Mesendoderm (in vitro differentiated cells): ENCODE results near the gene STK17A.

Experiments
- DNase-seq: peaks from one replicate; pipeline ENCODE4 v3.0.0; 2013
- H2AK5ac ChIP-seq: 2 replicates; pipeline ENCODE4 v1.6.1; 2013; ENCODE audit warnings: low read length, inconsistent platforms
- H2BK120ac ChIP-seq: 2 replicates; pipeline ENCODE4 v1.6.1; 2013; ENCODE audit warnings: low read depth, mild to moderate bottlenecking, low read length, moderate library complexity, mixed read lengths
- H2BK15ac ChIP-seq: replicated peaks from 2 replicates; pipeline ENCODE4 v1.6.1; 2013; ENCODE audit warnings: low read depth, mild to moderate bottlenecking, moderate library complexity
- H2BK5ac ChIP-seq: 2 replicates; pipeline ENCODE4 v1.6.1; 2013; ENCODE audit warnings: low read length, inconsistent platforms
- H3K18ac ChIP-seq: 2 replicates; pipeline ENCODE4 v1.6.1; 2013; ENCODE audit warnings: mild to moderate bottlenecking, low read length, mixed read lengths
- H3K23ac ChIP-seq: one replicate; pipeline ENCODE4 v1.6.1; 2013; ENCODE audit warnings: low read length
- H3K27ac ChIP-seq: 2 replicates; pipeline ENCODE4 v1.5.1; 2013; ENCODE audit warnings: low read depth, mild to moderate bottlenecking, inconsistent platforms, low read length, moderate library complexity
- H3K27me3 ChIP-seq: 2 replicates; pipeline ENCODE4 v1.6.1; 2013; ENCODE audit warnings: low read length, control low read depth, mild to moderate bottlenecking, inconsistent platforms; ENCODE audit not compliant: insufficient read depth, poor library complexity
- H3K36me3 ChIP-seq: 2 replicates; pipeline ENCODE4 v1.6.1; 2013; ENCODE audit warnings: low read length, inconsistent platforms; ENCODE audit not compliant: control insufficient read depth, insufficient read depth
- H3K4ac ChIP-seq: one replicate; pipeline ENCODE4 v1.6.1; 2013; ENCODE audit warnings: low read depth, mild to moderate bottlenecking, low read length, moderate library complexity
- H3K4me1 ChIP-seq: 2 replicates; pipeline ENCODE4 v1.6.1; 2013; ENCODE audit warnings: low read depth, low read length, inconsistent platforms; ENCODE audit not compliant: control insufficient read depth
- H3K4me2 ChIP-seq: 2 replicates; pipeline ENCODE4 v1.6.1; 2013; ENCODE audit warnings: low read length
- H3K4me3 ChIP-seq: 2 replicates; pipeline ENCODE4 v1.5.1; 2013; ENCODE audit warnings: mild to moderate bottlenecking, low read length
- H3K56ac ChIP-seq: one replicate; pipeline ENCODE4 v1.6.1; 2013; ENCODE audit warnings: low read length
- H3K79me1 ChIP-seq: 2 replicates; pipeline ENCODE4 v1.6.1; 2013; ENCODE audit warnings: low read length, inconsistent platforms
- H3K79me2 ChIP-seq: 2 replicates; pipeline ENCODE4 v1.6.1; 2013; ENCODE audit warnings: mild to moderate bottlenecking, low read length; ENCODE audit not compliant: control insufficient read depth, insufficient read depth
- H3K9ac ChIP-seq: 2 replicates; pipeline ENCODE4 v1.6.1; 2013; ENCODE audit warnings: low read length, inconsistent platforms
- H4K5ac ChIP-seq: one replicate; pipeline ENCODE4 v1.6.1; 2013; ENCODE audit warnings: low read length
- H4K8ac ChIP-seq: one replicate; pipeline ENCODE4 v1.6.1; 2013; ENCODE audit warnings: low read depth, mild to moderate bottlenecking, control low read depth, low read length, moderate library complexity
- WGBS: extraction: QIAGEN DNeasy Blood & Tissue Kit; methylation state at CpG from one replicate; pipeline ENCODE4 v1.1.7; 2013; ENCODE audit warnings: low lambda C conversion rate, missing lambda C conversion rate; ENCODE audit not compliant: insufficient coverage; ENCODE audit errors: extremely low coverage; 5-methylcytosine and 5-hydroxymethylcytosine counted together

Gene STK17A

DNA sequence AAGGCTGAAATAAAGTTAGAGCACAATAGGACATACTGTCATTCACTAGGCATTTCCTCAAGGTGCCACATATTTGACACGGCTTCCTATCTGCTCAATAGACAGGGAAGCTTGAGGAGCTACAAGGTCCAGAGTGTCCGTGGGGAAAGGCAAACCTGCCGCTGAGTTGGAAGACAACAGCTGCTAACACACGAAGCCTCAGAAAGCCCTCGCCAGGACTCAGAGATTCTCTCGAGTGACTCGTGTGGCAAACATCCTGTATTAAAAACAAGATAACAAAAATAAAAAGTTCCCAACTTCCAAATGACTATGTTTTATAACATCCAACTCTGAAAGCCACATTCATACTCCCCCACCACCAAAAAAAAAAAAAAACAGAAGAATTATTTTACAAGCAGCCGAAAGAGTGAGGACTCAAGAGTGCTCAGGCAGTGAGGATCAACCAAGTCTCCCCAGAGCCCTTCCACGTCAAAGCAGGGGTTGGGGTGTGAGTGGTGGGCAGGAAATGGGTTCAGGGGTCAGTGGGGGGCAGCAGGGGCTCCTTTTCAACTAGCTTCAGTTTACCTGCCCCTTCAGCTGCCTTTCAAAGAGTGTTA, 67.6 kb downstream of the STK17A start:
- Histone ChIP-seq H4K5ac (no peak overlapping the region), H3K79me1 (peaks cover 2% of the 10 kb centered on the region), H3K9ac (no peak overlapping the region), H4K8ac (no peak overlapping the region), H3K4ac (peak overlapping the region; percentile 41), H3K4me3 (no peak overlapping the region), H2BK5ac (peak overlapping the region; percentile 20), H3K56ac (no peak overlapping the region), H2AK5ac (no peak overlapping the region), H3K23ac (no peak overlapping the region), H3K27me3 (no peaks in the 10 kb centered on the region), H3K27ac (peak overlapping the region; percentile 47), H3K4me2 (no peak overlapping the region), H3K4me1 (peaks cover 18% of the 10 kb centered on the region), H3K36me3 (no peaks in the 10 kb centered on the region), H3K79me2 (peaks cover 2% of the 10 kb centered on the region), H2BK120ac (no peak overlapping the region), H2BK15ac (no peak overlapping the region), H3K18ac (no peak overlapping the region)
- no CpG with 5 or more reads among the region's 9 CpGs for WGBS
- DNase-seq, result peak; percentile 73

DNA sequence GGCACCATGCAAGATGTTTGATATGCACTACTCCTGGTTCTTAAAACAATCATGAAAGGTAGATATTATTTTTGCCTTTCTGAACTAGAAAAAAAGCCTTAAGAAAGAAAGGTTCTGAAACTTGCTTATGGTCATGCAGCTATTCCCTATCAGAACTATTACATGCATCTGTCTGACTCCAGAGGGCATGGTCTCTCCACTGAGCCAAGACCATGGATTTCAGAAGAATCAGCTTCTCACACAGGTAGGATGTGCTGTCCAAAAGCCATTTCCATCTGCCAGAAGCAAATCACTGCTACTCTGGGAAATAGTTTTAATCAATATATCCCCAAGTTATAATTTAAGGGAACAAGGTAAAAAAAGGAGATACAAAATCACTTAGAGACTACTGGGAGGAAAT, 69.5 kb downstream of the STK17A start:
- no peak overlapping the region for H4K8ac ChIP-seq
- H2BK5ac ChIP-seq, result no peak overlapping the region
- peak overlapping the region; percentile 18 for H3K23ac ChIP-seq
- H3K79me1 ChIP-seq, result peaks cover 7% of the 10 kb centered on the region
- peaks cover 8% of the 10 kb centered on the region for H3K4me1 ChIP-seq
- H2BK120ac ChIP-seq, result no peak overlapping the region
- no peak for DNase-seq
- H3K27me3 ChIP-seq, result no peaks in the 10 kb centered on the region
- H3K4ac ChIP-seq, result peak overlapping the region; percentile 7
- no peak overlapping the region for H4K5ac ChIP-seq
- peaks cover 7% of the 10 kb centered on the region for H3K79me2 ChIP-seq
- no peak overlapping the region for H3K4me3 ChIP-seq
- H2BK15ac ChIP-seq, result no peak overlapping the region
- no peak overlapping the region for H3K27ac ChIP-seq
- H3K4me2 ChIP-seq, result no peak overlapping the region
- no peak overlapping the region for H3K18ac ChIP-seq
- H3K56ac ChIP-seq, result no peak overlapping the region
- H3K36me3 ChIP-seq, result no peaks in the 10 kb centered on the region
- no peak overlapping the region for H2AK5ac ChIP-seq
- no peak overlapping the region for H3K9ac ChIP-seq

DNA sequence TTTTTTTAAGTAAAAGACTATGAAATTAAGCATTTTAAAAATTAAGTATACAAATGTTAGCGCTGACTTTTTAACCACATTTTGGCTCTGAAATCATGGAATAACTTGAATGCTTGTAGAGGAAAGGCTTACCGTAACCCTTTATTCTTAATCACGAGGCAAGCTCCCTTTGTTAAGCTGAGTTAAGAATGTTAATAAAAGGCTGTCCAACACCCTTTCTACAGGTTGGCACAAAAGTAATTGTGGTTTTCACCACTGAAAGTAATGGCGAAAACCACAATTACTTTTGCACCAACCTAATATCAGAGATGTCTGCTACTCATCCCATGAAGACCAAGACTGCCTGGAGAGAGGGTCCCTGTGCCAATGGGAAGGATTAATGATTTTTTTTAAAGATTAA, 70.6 kb downstream of the STK17A start:
- Histone ChIP-seq H3K4ac (no peak overlapping the region), H3K27ac (no peak overlapping the region), H3K18ac (no peak overlapping the region), H2BK15ac (no peak overlapping the region), H3K9ac (no peak overlapping the region), H3K56ac (no peak overlapping the region), H3K4me1 (peaks cover 3% of the 10 kb centered on the region), H2BK5ac (no peak overlapping the region), H3K27me3 (no peaks in the 10 kb centered on the region), H3K23ac (no peak overlapping the region), H3K79me1 (peaks cover 7% of the 10 kb centered on the region), H2BK120ac (no peak overlapping the region), H3K79me2 (peaks cover 7% of the 10 kb centered on the region), H3K36me3 (no peaks in the 10 kb centered on the region), H3K4me3 (no peak overlapping the region), H3K4me2 (no peak overlapping the region), H4K5ac (no peak overlapping the region), H4K8ac (no peak overlapping the region), H2AK5ac (no peak overlapping the region)
- no peak for DNase-seq
- no CpG with 5 or more reads among the region's 4 CpGs for WGBS

DNA sequence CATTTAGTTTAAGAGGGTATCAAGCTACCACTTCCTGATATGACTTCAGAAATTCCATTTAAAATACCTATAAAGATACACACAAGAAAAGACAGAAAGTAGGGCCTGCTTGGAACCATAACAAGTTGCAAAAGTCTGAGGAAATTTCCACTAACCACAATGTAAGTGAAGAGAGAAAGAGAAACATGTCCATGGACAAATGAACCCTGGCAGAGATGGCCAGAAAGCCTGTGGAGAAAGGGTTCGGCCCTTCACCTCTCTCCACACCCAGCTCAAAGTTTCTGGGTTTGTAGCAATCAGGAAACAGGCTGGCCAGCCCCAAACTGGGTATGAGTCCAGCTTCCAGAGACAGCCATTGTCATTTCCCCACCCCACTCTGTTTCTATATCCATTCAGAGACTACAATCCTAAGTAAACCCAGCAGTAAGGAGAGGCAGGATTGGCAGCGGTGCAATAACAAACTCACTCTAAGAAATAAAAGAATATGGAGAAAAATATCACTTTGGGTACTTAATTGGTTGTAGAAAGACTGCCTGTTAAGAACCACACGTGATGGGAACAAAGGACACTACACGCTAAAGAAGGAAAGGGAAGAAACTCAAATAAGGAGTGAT, 71.1 kb downstream of the STK17A start:
- Histone ChIP-seq H3K36me3 (no peaks in the 10 kb centered on the region), H3K27me3 (no peaks in the 10 kb centered on the region), H3K79me1 (peaks cover 9% of the 10 kb centered on the region), H3K18ac (no peak overlapping the region), H3K4ac (no peak overlapping the region), H3K4me3 (no peak overlapping the region), H3K4me2 (no peak overlapping the region), H2BK120ac (no peak overlapping the region), H3K79me2 (peaks cover 7% of the 10 kb centered on the region), H2BK15ac (no peak overlapping the region), H3K56ac (no peak overlapping the region), H2BK5ac (no peak overlapping the region), H4K5ac (no peak overlapping the region), H2AK5ac (no peak overlapping the region), H3K4me1 (peaks cover 4% of the 10 kb centered on the region), H3K23ac (no peak overlapping the region), H3K27ac (no peak overlapping the region), H3K9ac (no peak overlapping the region), H4K8ac (no peak overlapping the region)
- no CpG with 5 or more reads among the region's 4 CpGs for WGBS
- no peak for DNase-seq

DNA sequence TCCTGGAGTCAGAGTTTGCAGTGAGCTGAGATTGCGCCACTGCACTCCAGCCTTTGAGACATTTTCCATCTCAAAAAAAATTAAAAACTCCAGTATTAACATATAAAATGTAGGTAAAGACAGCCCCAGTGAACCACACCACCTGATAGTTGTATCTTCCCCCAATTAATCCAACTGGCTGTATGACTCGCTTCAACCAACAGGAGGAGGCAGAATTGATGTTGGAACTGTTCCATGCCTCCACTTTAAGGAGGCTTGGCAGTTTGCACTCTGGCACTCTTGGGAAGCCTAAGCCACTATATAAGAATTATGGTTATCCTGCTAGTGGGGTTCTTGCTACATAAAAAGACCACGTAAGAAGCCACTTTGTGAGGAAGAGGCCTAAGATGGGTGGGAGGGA, 72.7 kb downstream of the STK17A start:
- Histone ChIP-seq H3K4me3 (no peak overlapping the region), H4K5ac (no peak overlapping the region), H3K4me1 (peaks cover 5% of the 10 kb centered on the region), H3K56ac (no peak overlapping the region), H3K23ac (no peak overlapping the region), H2AK5ac (no peak overlapping the region), H3K9ac (no peak overlapping the region), H3K79me1 (peaks cover 12% of the 10 kb centered on the region), H2BK5ac (no peak overlapping the region), H2BK120ac (no peak overlapping the region), H4K8ac (no peak overlapping the region), H2BK15ac (no peak overlapping the region), H3K4me2 (no peak overlapping the region), H3K4ac (no peak overlapping the region), H3K79me2 (peaks cover 9% of the 10 kb centered on the region), H3K36me3 (no peaks in the 10 kb centered on the region), H3K18ac (no peak overlapping the region), H3K27ac (no peak overlapping the region), H3K27me3 (no peaks in the 10 kb centered on the region)
- WGBS, result no CpG with 5 or more reads among the region's 3 CpGs
- no peak for DNase-seq

DNA sequence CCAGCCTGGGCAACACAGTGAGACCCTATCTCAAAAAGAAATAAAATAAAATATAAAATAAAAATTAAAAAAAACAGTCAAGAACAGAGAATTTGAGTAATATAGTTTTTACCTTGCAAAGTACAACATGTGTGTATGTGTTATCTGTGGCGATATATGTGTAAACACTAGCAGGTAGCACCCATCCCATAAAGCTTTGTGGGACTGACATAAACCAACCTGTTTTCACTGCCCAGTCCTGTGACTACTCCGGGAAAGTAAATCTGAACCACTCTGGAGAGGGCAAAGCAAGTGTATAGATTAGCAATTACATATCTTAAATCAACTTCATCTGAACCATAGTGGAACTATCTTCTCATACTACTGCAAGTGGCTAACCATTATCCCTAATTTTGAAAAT, 74.1 kb downstream of the STK17A start:
- H3K79me2 ChIP-seq, result peaks cover 11% of the 10 kb centered on the region
- no peak for DNase-seq
- peaks cover 5% of the 10 kb centered on the region for H3K4me1 ChIP-seq
- no peak overlapping the region for H4K8ac ChIP-seq
- no peak overlapping the region for H2BK15ac ChIP-seq
- H3K56ac ChIP-seq, result no peak overlapping the region
- no peaks in the 10 kb centered on the region for H3K27me3 ChIP-seq
- H3K4ac ChIP-seq, result no peak overlapping the region
- H3K4me3 ChIP-seq, result no peak overlapping the region
- no peak overlapping the region for H3K23ac ChIP-seq
- no peak overlapping the region for H3K18ac ChIP-seq
- H3K36me3 ChIP-seq, result no peaks in the 10 kb centered on the region
- no peak overlapping the region for H3K4me2 ChIP-seq
- no CpG with 5 or more reads among the region's 2 CpGs for WGBS
- H2AK5ac ChIP-seq, result no peak overlapping the region
- H3K79me1 ChIP-seq, result peaks cover 12% of the 10 kb centered on the region
- H3K9ac ChIP-seq, result no peak overlapping the region
- H3K27ac ChIP-seq, result no peak overlapping the region
- no peak overlapping the region for H2BK120ac ChIP-seq
- no peak overlapping the region for H4K5ac ChIP-seq
- H2BK5ac ChIP-seq, result no peak overlapping the region
